ENCODE data around the gene GXYLT2.

The GXYLT2 gene

GRCh38 chr3:72932416-72932815 lies 44.6 kb downstream of the GXYLT2 start:
- no peak for DNase-seq (ENCODE audit: low read depth)

- no peak for DNase-seq (ENCODE audit: low read depth)
These were observed 50.8 kb downstream of the GXYLT2 start for GRCh38 chr3:72938471-72939265.

GRCh38 chr3:72941245-72941644 lies 53.4 kb downstream of the GXYLT2 start:
- no peak for DNase-seq (ENCODE audit: low read depth)

- no peak for DNase-seq (ENCODE audit: low read depth)
These were observed 54.6 kb downstream of the GXYLT2 start for GRCh38 chr3:72942427-72942826.

GRCh38 chr3:72944696-72945095 lies 56.9 kb downstream of the GXYLT2 start:
- no peak for DNase-seq (ENCODE audit: low read depth)

- no peak for DNase-seq (ENCODE audit: low read depth)
These were observed 60.1 kb downstream of the GXYLT2 start for GRCh38 chr3:72947715-72948490.

- DNase-seq (ENCODE audit: low read depth) = no peak
These were observed 61.2 kb downstream of the GXYLT2 start for GRCh38 chr3:72949016-72949415.

- no peak for DNase-seq (ENCODE audit: low read depth)
These were observed 62.5 kb downstream of the GXYLT2 start for GRCh38 chr3:72950372-72950771.

- DNase-seq (ENCODE audit: low read depth) = no peak
These were observed 63.0 kb downstream of the GXYLT2 start for GRCh38 chr3:72950801-72951200.

GRCh38 chr3:72951259-72951722 lies 63.4 kb downstream of the GXYLT2 start:
- DNase-seq (ENCODE audit: low read depth) = no peak

- DNase-seq (ENCODE audit: low read depth) = no peak
These were observed 65.6 kb downstream of the GXYLT2 start for GRCh38 chr3:72953325-72953956.

GRCh38 chr3:72957297-72957696 lies 69.5 kb downstream of the GXYLT2 start:
- DNase-seq (ENCODE audit: low read depth) = no peak

GRCh38 chr3:72959336-72959735 lies 71.5 kb downstream of the GXYLT2 start:
- DNase-seq (ENCODE audit: low read depth) = no peak

- DNase-seq (ENCODE audit: low read depth) = no peak
These were observed 73.1 kb downstream of the GXYLT2 start for GRCh38 chr3:72960812-72961518.

GRCh38 chr3:72961752-72962151 lies 73.9 kb downstream of the GXYLT2 start:
- DNase-seq (ENCODE audit: low read depth) = no peak

- DNase-seq (ENCODE audit: low read depth) = no peak
These were observed 74.5 kb downstream of the GXYLT2 start for GRCh38 chr3:72962317-72962716.

- DNase-seq (ENCODE audit: low read depth) = no peak
These were observed 76.8 kb downstream of the GXYLT2 start for GRCh38 chr3:72964633-72965032.

GRCh38 chr3:72968266-72968664 lies 80.4 kb downstream of the GXYLT2 start:
- DNase-seq (ENCODE audit: low read depth) = no peak

GRCh38 chr3:72969766-72970165 lies 81.9 kb downstream of the GXYLT2 start:
- no peak for DNase-seq (ENCODE audit: low read depth)

GRCh38 chr3:72970942-72971341 lies 83.1 kb downstream of the GXYLT2 start:
- no peak for DNase-seq (ENCODE audit: low read depth)

- no peak for DNase-seq (ENCODE audit: low read depth)
These were observed 84.8 kb downstream of the GXYLT2 start for GRCh38 chr3:72972706-72973030.

GRCh38 chr3:72973031-72973723 lies 85.3 kb downstream of the GXYLT2 start:
- no peak for DNase-seq (ENCODE audit: low read depth)
